HG03066 (cell line): ENCODE data around the gene FHOD3.
"Not testable (repeated sequence)": the region's sequence is repeated elsewhere in the genome, so short reads cannot be mapped to it uniquely, and the experiment has no call there.

ENCODE experiments used
- ATAC-seq: cut with Tn5 transposase; IDR thresholded peaks from one replicate; pipeline ENCODE4 v1.9.1; 2021; ENCODE audit warnings: low read depth; ENCODE audit not compliant: unreplicated experiment

The FHOD3 gene

DNA sequence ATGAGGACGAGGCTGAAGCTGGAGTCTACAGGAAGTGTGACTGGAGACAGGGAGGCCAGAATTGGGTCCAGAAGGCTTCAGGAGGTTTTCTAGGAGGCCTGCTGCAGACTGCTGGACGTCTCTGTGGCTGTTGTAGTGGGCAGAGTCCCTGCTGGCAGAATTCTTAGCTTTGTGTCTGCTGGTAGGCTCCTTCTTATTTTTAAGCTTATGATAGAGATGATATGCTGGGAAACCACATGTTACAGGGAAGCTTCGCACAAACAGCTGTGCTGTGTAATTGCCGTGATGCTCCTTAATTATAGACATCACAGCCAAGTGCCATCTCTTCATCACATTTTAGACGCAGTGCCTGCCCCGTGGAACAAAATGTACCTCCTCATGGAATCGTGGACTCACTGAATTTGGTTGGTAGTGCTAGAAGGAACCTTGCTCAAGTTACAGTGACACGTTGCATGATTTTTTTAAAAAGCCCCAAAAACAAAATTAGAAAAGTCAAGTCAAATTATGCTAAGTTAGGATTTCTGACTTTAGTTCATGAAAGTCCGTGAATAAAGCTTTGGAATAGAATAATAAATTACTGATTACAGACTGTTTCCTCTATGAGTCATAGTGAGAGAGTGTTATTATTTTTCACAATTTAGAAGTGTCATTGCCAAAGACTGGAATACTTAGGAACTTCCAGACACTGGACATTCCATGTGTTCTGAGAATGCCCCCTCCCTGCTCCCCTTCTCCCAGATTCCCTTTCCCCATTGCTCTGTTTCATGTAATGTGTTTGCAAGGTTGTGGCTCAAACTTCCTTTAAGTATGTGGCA lies 144.1 kb downstream of the FHOD3 start:
- ATAC-seq = no peak

GRCh38 chr18:36442717-36443116 lies 145.2 kb downstream of the FHOD3 start:
- ATAC-seq = no peak

- ATAC-seq = no peak
Observed at GRCh38 chr18:36446059-36446458, 148.5 kb downstream of the FHOD3 start.

- no peak for ATAC-seq
Observed at GRCh38 chr18:36448384-36449290, 151.1 kb downstream of the FHOD3 start.

- ATAC-seq = no peak
Observed at GRCh38 chr18:36449451-36449850, 151.9 kb downstream of the FHOD3 start.

GRCh38 chr18:36450264-36450663 lies 152.8 kb downstream of the FHOD3 start:
- no peak for ATAC-seq

- no peak for ATAC-seq
Observed at GRCh38 chr18:36451454-36452251, 154.1 kb downstream of the FHOD3 start.

DNA sequence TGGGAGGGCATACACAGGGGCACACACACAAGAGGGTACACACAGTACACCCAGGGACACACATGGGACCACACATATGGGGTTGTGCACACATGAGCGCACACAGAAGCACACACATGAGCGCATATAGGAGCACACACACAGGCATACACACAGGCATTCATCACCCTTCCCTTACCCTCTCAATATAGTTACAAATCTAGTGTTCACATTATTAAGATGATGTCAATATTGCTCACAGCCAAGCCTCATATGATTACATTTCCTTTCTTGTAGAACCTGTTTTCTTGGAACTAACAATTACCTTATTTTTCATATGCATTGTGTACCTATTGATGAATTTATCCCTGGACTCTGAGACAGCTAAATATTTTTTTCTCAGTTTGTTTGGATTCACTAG lies 156.7 kb downstream of the FHOD3 start:
- no peak for ATAC-seq

GRCh38 chr18:36454848-36455458 lies 157.4 kb downstream of the FHOD3 start:
- ATAC-seq = no peak

DNA sequence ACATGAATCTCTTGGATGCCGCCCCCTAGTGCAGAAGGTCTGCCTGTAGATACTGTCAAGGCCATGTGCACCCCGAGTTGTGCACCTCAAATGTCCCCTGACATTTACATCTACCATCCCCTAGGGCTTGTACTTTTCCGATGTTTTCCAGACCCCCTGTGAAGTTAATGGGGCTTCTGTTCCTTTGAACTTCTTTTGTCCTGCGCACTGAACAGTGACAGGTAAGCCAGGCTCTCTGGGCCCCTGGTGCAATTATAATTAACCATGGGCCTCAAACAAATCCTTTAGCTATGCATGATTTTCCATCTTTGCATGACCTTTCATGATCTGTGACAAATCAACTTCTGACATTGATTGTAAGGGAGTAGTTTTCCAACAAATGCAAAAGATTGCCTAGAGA lies 158.4 kb downstream of the FHOD3 start:
- ATAC-seq = no peak

DNA sequence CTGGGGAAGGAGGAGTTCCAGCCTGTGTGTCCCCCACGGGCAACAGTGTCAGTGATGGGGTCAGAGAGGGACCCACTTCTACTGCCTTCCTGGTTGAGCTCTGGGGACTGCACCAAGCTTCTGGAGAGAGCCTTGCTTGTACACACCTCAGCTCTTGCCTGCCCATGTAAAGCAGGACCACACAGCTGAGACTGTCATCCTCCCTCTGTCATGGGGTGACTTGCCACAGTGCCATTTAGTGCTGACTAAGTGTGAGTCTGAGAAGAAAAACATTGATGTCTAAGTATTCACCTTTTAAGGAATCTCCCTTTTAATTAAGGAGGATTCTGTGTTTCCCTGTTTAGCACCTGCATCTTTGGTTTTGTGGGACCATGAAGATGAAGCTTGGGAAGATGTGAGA lies 159.1 kb downstream of the FHOD3 start:
- ATAC-seq = no peak

GRCh38 chr18:36457683-36458082 lies 160.2 kb downstream of the FHOD3 start:
- ATAC-seq = no peak

GRCh38 chr18:36458306-36458705 lies 160.8 kb downstream of the FHOD3 start:
- ATAC-seq = no peak

DNA sequence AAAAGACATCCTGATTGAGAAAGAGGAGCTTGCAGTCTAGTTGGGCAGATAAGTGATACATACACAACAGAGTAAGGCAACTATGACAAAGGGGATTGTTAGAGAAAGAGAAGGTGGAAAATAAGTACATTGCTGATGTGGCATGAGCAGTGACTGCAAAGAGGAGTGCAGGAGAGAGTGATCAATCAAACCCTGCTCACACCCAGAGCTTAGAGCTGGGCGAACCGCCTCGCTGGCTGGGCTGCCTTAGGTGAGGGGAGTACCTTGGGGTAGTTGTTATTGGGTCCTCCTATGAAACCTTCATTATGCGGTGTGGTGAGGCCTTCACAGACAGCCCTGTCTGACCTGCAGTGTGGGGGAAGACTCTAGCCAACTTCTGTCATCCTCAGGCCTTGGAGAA lies 161.7 kb downstream of the FHOD3 start:
- ATAC-seq = no peak

DNA sequence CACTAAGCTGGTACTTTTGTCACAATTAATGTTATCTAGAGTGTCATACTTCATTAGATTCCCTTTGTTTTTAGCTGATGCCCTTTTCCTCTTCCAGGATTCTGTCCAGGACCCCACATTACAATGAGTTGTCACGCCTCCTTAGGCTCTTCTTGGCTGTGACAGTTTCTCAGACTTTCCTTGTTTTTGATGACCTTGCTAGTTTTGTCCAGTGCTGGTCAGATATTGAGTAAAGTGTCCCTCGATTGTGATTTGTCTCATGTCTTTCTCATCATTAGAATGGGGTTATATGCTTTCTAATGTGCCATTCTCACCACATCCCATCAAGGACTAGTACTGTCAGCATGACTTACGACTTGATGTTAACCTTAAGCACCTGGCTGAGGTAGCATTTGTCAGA lies 162.3 kb downstream of the FHOD3 start:
- ATAC-seq = no peak

- no peak for ATAC-seq
Observed at GRCh38 chr18:36460324-36460850, 162.9 kb downstream of the FHOD3 start.

- ATAC-seq = no peak
Observed at GRCh38 chr18:36460854-36461253, 163.3 kb downstream of the FHOD3 start.

DNA sequence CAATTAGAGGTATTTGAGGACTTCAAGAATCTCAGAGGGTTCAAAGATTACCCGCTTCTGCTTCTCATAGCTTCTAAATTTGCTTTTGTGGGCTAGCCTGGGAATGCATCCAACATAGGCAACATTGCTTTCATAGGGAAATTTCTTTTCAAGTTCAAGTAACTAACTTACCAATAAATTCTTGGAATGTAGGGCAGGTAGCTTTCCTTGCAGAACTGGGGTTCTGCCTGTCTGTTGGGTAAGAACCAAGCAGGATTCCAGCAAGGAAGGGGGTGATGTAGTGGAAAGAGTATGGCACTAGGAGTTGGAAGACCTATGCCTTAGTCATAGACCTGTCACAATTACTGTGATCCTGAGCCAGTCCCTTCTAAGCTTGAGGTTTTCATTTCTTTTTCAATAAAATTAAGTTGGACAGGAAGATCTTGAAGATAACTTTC lies 164.1 kb downstream of the FHOD3 start:
- no peak for ATAC-seq

GRCh38 chr18:36463516-36463915 lies 166.0 kb downstream of the FHOD3 start:
- ATAC-seq = not testable (repeated sequence)

- no peak for ATAC-seq
Observed at GRCh38 chr18:36464126-36464651, 166.7 kb downstream of the FHOD3 start.
